ENCODE data around the gene NINL. TPM values are rescaled to one million over a fixed set of nuclear protein-coding genes. Genes with fewer than 3 reads are reported as not detected.

The NINL gene
- polyA plus RNA-seq, 1 of the 3 experiments (the other 2 are of a cell fraction) = 22.5 TPM

GRCh38 chr20:25500880-25501351 is 84.4 kb downstream of the NINL start:
- POLR2A ChIA-PET = no interaction called here
- no peak overlapping the region for H3K27ac ChIP-seq (ENCODE audit: low read depth in 2 of 2, low read length in 1 of 2)

GRCh38 chr20:25499855-25500434 is 85.4 kb downstream of the NINL start:
- DNase-seq = no peak
- Histone ChIP-seq H3K9ac (no peak overlapping the region), H3K4me1 (ENCODE audit: control insufficient read depth in 1 of 2, insufficient read depth in 2 of 2, low read depth in 1 of 2, low read length in 1 of 2) (peaks cover 0 to 6% of the 10 kb centered on the region in 2 experiments; a peak in 1 of 4 replicates), H2AFZ (ENCODE audit: low read depth) (no peak overlapping the region), H3K27ac (ENCODE audit: low read depth in 2 of 2, low read length in 1 of 2) (no peak overlapping the region), H3K9me3 (no peaks in the 10 kb centered on the region), H3K9me2 (no peaks in the 10 kb centered on the region), H3K27me3 (ENCODE audit: insufficient read depth) (no peaks in the 10 kb centered on the region), H3K4me3 (ENCODE audit: low read depth in 2 of 2, low read length in 1 of 2) (no peak overlapping the region), H3K4me2 (no peak overlapping the region), H4K20me1 (ENCODE audit: insufficient read depth) (no peaks in the 10 kb centered on the region), H3K36me3 (replicated peaks in 1 of 2; ENCODE audit: control insufficient read depth in 1 of 2, insufficient read depth in 2 of 2, low read length in 1 of 2) (peaks cover 0 to 18% of the 10 kb centered on the region in 2 experiments), H3K79me2 (ENCODE audit: insufficient read depth) (no peaks in the 10 kb centered on the region), H3F3A (replicated peaks; ENCODE audit: insufficient read depth) (no peaks in the 10 kb centered on the region)
- POLR2A ChIA-PET = no interaction called here
- 89% methylated on average over 6 of the region's 8 CpGs for WGBS (ENCODE audit: low lambda C conversion rate)
- no peak for TF ChIP-seq RXRA (IDR thresholded peaks at IDR 0.05; ENCODE audit: borderline replicate concordance, low read depth)
- TF ChIP-seq EP300 (IDR thresholded peaks at IDR 0.05; ENCODE audit: borderline replicate concordance in 1 of 2, low read depth in 1 of 2, low read length in 1 of 2) = no peak
- CTCF ChIA-PET = no interaction called here

More at GRCh38 chr20:25500880-25501351, 84.4 kb downstream of the NINL start:
- Histone ChIP-seq H3K4me2 (no peak overlapping the region), H3F3A (replicated peaks; ENCODE audit: insufficient read depth) (no peaks in the 10 kb centered on the region), H3K79me2 (ENCODE audit: insufficient read depth) (no peaks in the 10 kb centered on the region), H3K9me3 (no peaks in the 10 kb centered on the region), H2AFZ (ENCODE audit: low read depth) (no peak overlapping the region), H3K9me2 (no peaks in the 10 kb centered on the region), H4K20me1 (ENCODE audit: insufficient read depth) (no peaks in the 10 kb centered on the region), H3K27me3 (ENCODE audit: insufficient read depth) (no peaks in the 10 kb centered on the region), H3K4me3 (ENCODE audit: low read depth in 2 of 2, low read length in 1 of 2) (no peak overlapping the region), H3K36me3 (replicated peaks in 1 of 2; ENCODE audit: control insufficient read depth in 1 of 2, insufficient read depth in 2 of 2, low read length in 1 of 2) (peaks cover 0 to 18% of the 10 kb centered on the region in 2 experiments), H3K9ac (no peak overlapping the region), H3K4me1 (ENCODE audit: control insufficient read depth in 1 of 2, insufficient read depth in 2 of 2, low read depth in 1 of 2, low read length in 1 of 2) (peaks cover 0 to 6% of the 10 kb centered on the region in 2 experiments; a peak in 1 of 4 replicates)
- CTCF ChIA-PET = interaction anchor here (0.6 kb wide), 1 partner anchor 54 kb away, joined by 4 read pairs; no protein-coding TSS in a partner anchor
- DNase-seq = no peak
- 88% methylated on average over 8 of the region's 13 CpGs for WGBS (ENCODE audit: low lambda C conversion rate)
- TF ChIP-seq RFX5 (IDR thresholded peaks at IDR 0.05; ENCODE audit: low read length) (no peak), CHD2 (IDR thresholded peaks at IDR 0.05; ENCODE audit: low read length, partially characterized antibody) (no peak), TEAD4 (IDR thresholded peaks at IDR 0.05; ENCODE audit: borderline replicate concordance, insufficient read depth) (no peak), USF2 (IDR thresholded peaks at IDR 0.05; ENCODE audit: borderline replicate concordance, low read depth, low read length) (no peak)

GRCh38 chr20:25499031-25499430 is 86.3 kb downstream of the NINL start:
- H3K27ac ChIP-seq (ENCODE audit: low read depth in 2 of 2, low read length in 1 of 2) = no peak overlapping the region
- no peaks in the 10 kb centered on the region for H3K79me2 ChIP-seq (ENCODE audit: insufficient read depth)
- no peaks in the 10 kb centered on the region for H3F3A ChIP-seq (replicated peaks; ENCODE audit: insufficient read depth)
- CTCF ChIA-PET = no interaction called here
- H3K9me2 ChIP-seq = no peaks in the 10 kb centered on the region
- H2AFZ ChIP-seq (ENCODE audit: low read depth) = no peak overlapping the region
- DNase-seq = no peak
- no peak overlapping the region for H3K9ac ChIP-seq
- WGBS (ENCODE audit: low lambda C conversion rate) = 97% methylated on average over 12 of the region's 13 CpGs
- peaks cover 0 to 12% of the 10 kb centered on the region in 2 experiments for H3K36me3 ChIP-seq (replicated peaks in 1 of 2; ENCODE audit: control insufficient read depth in 1 of 2, insufficient read depth in 2 of 2, low read length in 1 of 2)
- peaks cover 0 to 6% of the 10 kb centered on the region in 2 experiments; a peak in 1 of 4 replicates for H3K4me1 ChIP-seq (ENCODE audit: control insufficient read depth in 1 of 2, insufficient read depth in 2 of 2, low read depth in 1 of 2, low read length in 1 of 2)
- H3K9me3 ChIP-seq = no peaks in the 10 kb centered on the region
- H3K27me3 ChIP-seq (ENCODE audit: insufficient read depth) = no peaks in the 10 kb centered on the region
- no peak overlapping the region for H3K4me2 ChIP-seq
- POLR2A ChIA-PET = no interaction called here
- no peak overlapping the region for H3K4me3 ChIP-seq (ENCODE audit: low read depth in 2 of 2, low read length in 1 of 2)
- H4K20me1 ChIP-seq (ENCODE audit: insufficient read depth) = no peaks in the 10 kb centered on the region
- TF ChIP-seq JUND (IDR thresholded peaks at IDR 0.05) (no peak), MXI1 (IDR thresholded peaks at IDR 0.05; ENCODE audit: low read depth, low read length) (no peak), ELF1 (IDR thresholded peaks at IDR 0.05) (no peak), NFIC (IDR thresholded peaks at IDR 0.05; ENCODE audit: borderline replicate concordance) (no peak), TAF1 (IDR thresholded peaks at IDR 0.05; ENCODE audit: borderline replicate concordance, low read depth, low read length) (no peak), CTCF (IDR thresholded peaks at IDR 0.05) (no peak), PBX3 (IDR thresholded peaks at IDR 0.05) (no peak), FOXM1 (IDR thresholded peaks at IDR 0.05; ENCODE audit: low read depth) (no peak), ZBTB33 (IDR thresholded peaks at IDR 0.05; ENCODE audit: borderline replicate concordance, low read depth) (no peak), CHD2 (IDR thresholded peaks at IDR 0.05; ENCODE audit: low read length, partially characterized antibody) (no peak), EP300 (IDR thresholded peaks at IDR 0.05; ENCODE audit: borderline replicate concordance in 1 of 2, low read depth in 1 of 2, low read length in 1 of 2) (no peak)

All from SK-N-SH (cell line).